Suprapubic skin (tissue), 4 donors: ENCODE measurements around the gene AHSG. TPM values are rescaled to one million over a fixed set of nuclear protein-coding genes. Genes with fewer than 3 reads are reported as not detected.

Source experiments
- DNase-seq, 2 donors: peaks; one replicate each; pipeline ENCODE4 v3.0.0-alpha.2; 2019; ENCODE audit warnings: low spot score in 2 of 2
- H3K27ac ChIP-seq: fragments of 200-600 bp; sonication (generic); one replicate; pipeline ENCODE4 v1.5.1; 2019
- H3K27me3 ChIP-seq: fragments of 200-600 bp; sonication (generic); one replicate; pipeline ENCODE4 v1.5.1; 2019
- H3K36me3 ChIP-seq: fragments of 200-600 bp; sonication (generic); one replicate; pipeline ENCODE4 v1.5.1; 2019
- H3K4me1 ChIP-seq: fragments of 200-600 bp; sonication (generic); one replicate; pipeline ENCODE4 v1.5.1; 2019
- H3K4me3 ChIP-seq: fragments of 200-600 bp; sonication (generic); one replicate; pipeline ENCODE4 v1.5.1; 2019; ENCODE audit warnings: mild to moderate bottlenecking
- H3K9me3 ChIP-seq: fragments of 200-600 bp; sonication (generic); one replicate; pipeline ENCODE4 v1.5.1; 2019
- EP300 ChIP-seq: sonication (generic); formaldehyde crosslinking; IDR thresholded peaks from one replicate; pipeline ENCODE4 v1.6.1; 2017; ENCODE audit warnings: antibody characterized with exemption
- POLR2A ChIP-seq, 2 donors: fragments of 450-650 bp; IDR thresholded peaks; one replicate each; pipeline ENCODE4 v1.6.1; 2017; ENCODE audit warnings: antibody characterized with exemption in 2 of 2, mild to moderate bottlenecking in 2 of 2, moderate library complexity in 2 of 2
- POLR2AphosphoS5 ChIP-seq, 3 donors: sonication (generic); formaldehyde crosslinking; IDR thresholded peaks; one replicate each; pipeline ENCODE4 v1.6.1; 2017; ENCODE audit warnings: antibody characterized with exemption in 3 of 3
- WGBS: methylation state at CpG from one replicate; pipeline ENCODE4 v1.1.5; 2018; 5-methylcytosine and 5-hydroxymethylcytosine counted together
- total RNA-seq, 4 donors: library from RNA; depleted of rRNA; stranded (reverse); fragments of >200 nt; gene quantifications; one replicate each; pipeline ENCODE4 v1.1.0, GENCODE V29; 2016
- TF ChIP-seq, protein P1 (sequence below), 2 donors: fragments of 200-600 bp in 1 of 2; fragments of 450-650 bp in 1 of 2; sonication (generic) in 1 of 2; IDR thresholded peaks; one replicate each; pipeline ENCODE4 v1.5.1; 2016 to 2019; ENCODE audit warnings: antibody characterized with exemption in 2 of 2, mild to moderate bottlenecking in 1 of 2, moderate library complexity in 1 of 2

The AHSG gene
- total RNA-seq, 4 donors from 2014 or later = 0.30 to 0.97 TPM; not detected in 2

DNA sequence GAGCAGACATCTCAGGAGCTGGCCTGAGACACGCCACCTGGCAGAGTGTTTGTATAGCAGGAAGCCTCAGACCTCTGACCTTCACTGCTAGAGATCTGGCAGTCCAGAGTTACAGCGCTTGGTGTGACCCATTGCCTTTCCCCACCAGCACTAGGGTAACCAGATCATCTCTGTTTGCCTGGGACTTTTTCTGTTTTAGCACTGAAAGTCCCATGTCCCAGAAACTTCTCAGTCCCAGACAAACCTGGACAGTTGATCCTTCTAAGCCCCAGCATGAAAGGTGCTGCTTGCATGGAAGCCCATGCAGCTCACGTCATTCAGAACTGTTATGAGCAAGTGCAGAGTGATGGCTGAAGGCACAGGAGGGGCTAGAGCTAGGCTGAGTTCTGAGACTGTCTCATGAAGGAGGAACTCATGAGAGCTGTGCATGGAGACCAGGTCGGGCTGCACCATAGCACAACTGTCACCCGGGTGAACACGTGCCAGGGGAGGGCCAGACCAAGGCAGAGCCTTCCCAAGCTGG, 18.2 kb upstream of the AHSG start:
- WGBS = 77% methylated on average over 6 of the region's 6 CpGs
- no peak for DNase-seq
- H3K27ac ChIP-seq = no peak overlapping the region

DNA sequence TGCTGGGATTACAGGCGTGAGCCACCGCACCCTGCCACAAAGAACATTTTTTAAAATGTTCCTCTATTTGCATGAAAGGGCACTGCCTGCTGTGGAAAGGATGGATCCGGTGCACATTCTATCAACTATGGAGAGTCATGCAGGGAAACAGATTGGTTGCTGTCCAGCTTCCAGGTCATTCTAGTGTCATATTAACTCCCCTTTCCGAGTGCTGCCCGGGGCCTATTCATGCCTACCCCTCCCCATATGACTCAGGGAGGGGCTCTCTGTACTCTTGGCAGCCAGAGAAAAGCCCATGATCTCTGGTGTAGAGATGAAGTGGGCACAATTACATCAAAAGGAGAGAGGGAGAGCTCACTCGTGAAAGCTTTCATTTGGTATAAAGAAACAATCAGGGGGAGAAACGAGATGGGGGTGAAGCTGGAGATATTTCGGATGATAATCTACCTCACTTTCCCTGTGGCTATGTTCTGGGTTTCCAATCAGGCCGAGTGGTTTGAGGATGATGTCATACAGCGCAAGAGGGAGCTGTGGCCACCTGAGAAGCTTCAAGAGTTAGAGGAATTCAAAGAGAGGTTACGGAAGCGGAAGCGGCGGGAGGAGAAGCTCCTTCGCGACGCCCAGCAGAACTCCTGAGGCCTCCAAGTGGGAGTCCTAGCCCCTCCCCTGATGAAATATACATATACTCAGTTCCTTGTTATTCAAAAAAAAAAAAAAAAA, 16.1 kb upstream of the AHSG start:
- Histone ChIP-seq H3K4me3 (no peak overlapping the region), H3K36me3 (no peaks in the 10 kb centered on the region), H3K27me3 (no peaks in the 10 kb centered on the region), H3K4me1 (no peaks in the 10 kb centered on the region), H3K9me3 (no peaks in the 10 kb centered on the region), H3K27ac (no peak overlapping the region)
- WGBS = 50% methylated on average over 17 of the region's 17 CpGs
- DNase-seq = no peak
- TF ChIP-seq, protein P1, sequence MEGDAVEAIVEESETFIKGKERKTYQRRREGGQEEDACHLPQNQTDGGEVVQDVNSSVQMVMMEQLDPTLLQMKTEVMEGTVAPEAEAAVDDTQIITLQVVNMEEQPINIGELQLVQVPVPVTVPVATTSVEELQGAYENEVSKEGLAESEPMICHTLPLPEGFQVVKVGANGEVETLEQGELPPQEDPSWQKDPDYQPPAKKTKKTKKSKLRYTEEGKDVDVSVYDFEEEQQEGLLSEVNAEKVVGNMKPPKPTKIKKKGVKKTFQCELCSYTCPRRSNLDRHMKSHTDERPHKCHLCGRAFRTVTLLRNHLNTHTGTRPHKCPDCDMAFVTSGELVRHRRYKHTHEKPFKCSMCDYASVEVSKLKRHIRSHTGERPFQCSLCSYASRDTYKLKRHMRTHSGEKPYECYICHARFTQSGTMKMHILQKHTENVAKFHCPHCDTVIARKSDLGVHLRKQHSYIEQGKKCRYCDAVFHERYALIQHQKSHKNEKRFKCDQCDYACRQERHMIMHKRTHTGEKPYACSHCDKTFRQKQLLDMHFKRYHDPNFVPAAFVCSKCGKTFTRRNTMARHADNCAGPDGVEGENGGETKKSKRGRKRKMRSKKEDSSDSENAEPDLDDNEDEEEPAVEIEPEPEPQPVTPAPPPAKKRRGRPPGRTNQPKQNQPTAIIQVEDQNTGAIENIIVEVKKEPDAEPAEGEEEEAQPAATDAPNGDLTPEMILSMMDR (IDR thresholded peaks at IDR 0.05) = no peak
- TF ChIP-seq POLR2A (IDR thresholded peaks at IDR 0.05) (no peak), EP300 (no peak), POLR2AphosphoS5 (IDR thresholded peaks at IDR 0.05) (no peak)

More for the DNA sequence above, 18.2 kb upstream of the AHSG start:
- Histone ChIP-seq H3K36me3 (no peaks in the 10 kb centered on the region), H3K4me3 (no peak overlapping the region), H3K9me3 (no peaks in the 10 kb centered on the region), H3K4me1 (peaks cover 4% of the 10 kb centered on the region), H3K27me3 (no peaks in the 10 kb centered on the region)
- no peak for TF ChIP-seq EP300
- TF ChIP-seq, protein P1 (IDR thresholded peaks at IDR 0.05) = no peak
- no peak for TF ChIP-seq POLR2AphosphoS5 (IDR thresholded peaks at IDR 0.05)
- no peak for TF ChIP-seq POLR2A (IDR thresholded peaks at IDR 0.05)

DNA sequence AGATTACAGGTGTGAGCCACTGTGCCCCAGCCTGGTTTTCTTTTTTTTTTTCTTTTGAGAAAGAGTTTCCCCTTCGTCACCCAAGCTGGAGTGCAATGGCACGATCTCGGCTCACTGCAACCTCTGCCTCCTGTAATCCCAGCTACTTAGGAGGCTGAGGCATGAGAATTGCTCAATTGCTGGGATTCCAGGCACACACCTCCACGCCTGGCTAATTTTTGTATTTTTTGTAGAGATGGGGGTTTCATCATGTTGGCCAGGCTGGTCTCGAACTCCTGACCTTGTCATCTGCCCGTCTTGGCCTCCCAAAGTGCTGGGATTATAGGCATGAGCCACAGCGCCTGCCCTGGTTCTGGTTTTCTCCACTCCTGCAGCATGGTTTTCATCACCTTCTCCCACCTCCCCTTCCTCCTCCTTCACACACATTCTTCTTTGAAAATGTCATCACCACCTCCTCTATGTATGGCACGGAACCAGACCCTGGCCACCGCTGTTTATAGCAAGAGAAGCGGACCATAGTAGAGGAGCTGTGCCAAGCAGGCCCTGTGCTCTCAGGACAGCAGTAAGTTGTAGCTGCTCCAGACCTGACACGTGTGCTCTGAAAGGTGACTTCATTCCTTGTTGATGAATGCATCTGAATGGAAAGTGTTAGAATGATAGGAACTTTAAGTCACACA, 14.6 kb upstream of the AHSG start:
- TF ChIP-seq, protein P1 (IDR thresholded peaks at IDR 0.05) = no peak
- TF ChIP-seq POLR2AphosphoS5 (IDR thresholded peaks at IDR 0.05) = no peak
- no peak for TF ChIP-seq POLR2A (IDR thresholded peaks at IDR 0.05)
- no peak for TF ChIP-seq EP300
- no peak for DNase-seq
- no peaks in the 10 kb centered on the region for H3K4me1 ChIP-seq
- 73% methylated on average over 11 of the region's 11 CpGs for WGBS
- H3K4me3 ChIP-seq = no peak overlapping the region
- H3K27ac ChIP-seq = no peak overlapping the region
- H3K9me3 ChIP-seq = no peaks in the 10 kb centered on the region
- H3K36me3 ChIP-seq = no peaks in the 10 kb centered on the region
- H3K27me3 ChIP-seq = no peaks in the 10 kb centered on the region

- no peaks in the 10 kb centered on the region for H3K9me3 ChIP-seq
- no peaks in the 10 kb centered on the region for H3K36me3 ChIP-seq
- DNase-seq = no peak
- TF ChIP-seq POLR2A (IDR thresholded peaks at IDR 0.05) (no peak), POLR2AphosphoS5 (IDR thresholded peaks at IDR 0.05) (no peak), EP300 (no peak)
- TF ChIP-seq, protein P1 (IDR thresholded peaks at IDR 0.05) = no peak
- no peak overlapping the region for H3K4me3 ChIP-seq
- H3K4me1 ChIP-seq = no peaks in the 10 kb centered on the region
- no peaks in the 10 kb centered on the region for H3K27me3 ChIP-seq
- WGBS = 85% methylated on average over 4 of the region's 4 CpGs
- H3K27ac ChIP-seq = no peak overlapping the region
These were observed 14.1 kb upstream of the AHSG start for GRCh38 chr3:186598794-186599141.

DNA sequence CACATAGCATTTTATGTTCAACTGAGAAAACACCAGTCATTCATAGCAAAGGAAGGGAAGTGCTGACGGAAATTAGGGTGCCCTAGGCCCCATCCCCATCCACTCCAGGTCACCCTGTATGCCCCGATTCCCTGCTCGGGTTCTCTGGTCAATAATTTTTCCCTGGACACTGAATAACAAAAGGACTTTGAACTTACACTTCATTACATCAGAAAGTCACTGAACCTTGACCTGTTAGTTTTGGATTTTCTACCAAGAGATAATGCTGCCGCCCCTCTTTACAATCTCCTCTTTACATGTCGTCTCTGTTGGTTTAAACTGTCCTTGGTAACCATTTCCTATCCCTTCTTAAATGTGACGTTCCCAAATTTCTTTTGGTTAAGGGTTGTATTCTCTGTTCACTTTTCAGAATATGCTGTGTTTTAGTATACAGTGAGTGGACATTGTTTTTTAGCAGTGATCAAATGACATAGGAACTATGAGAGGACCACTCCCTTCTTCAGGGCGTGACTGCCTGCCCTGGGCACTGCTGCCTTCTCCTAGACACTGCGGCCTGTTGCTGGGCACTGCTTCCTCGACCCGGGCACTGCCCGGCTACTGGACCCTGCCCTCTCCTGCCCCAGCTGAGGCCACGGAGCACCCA, 13.6 kb upstream of the AHSG start:
- Histone ChIP-seq H3K36me3 (no peaks in the 10 kb centered on the region), H3K9me3 (no peaks in the 10 kb centered on the region), H3K27me3 (no peaks in the 10 kb centered on the region), H3K4me3 (no peak overlapping the region), H3K27ac (no peak overlapping the region), H3K4me1 (no peaks in the 10 kb centered on the region)
- TF ChIP-seq, protein P1 (IDR thresholded peaks at IDR 0.05) = no peak
- TF ChIP-seq POLR2A (IDR thresholded peaks at IDR 0.05) (no peak), EP300 (no peak), POLR2AphosphoS5 (IDR thresholded peaks at IDR 0.05) (no peak)
- DNase-seq = no peak
- 81% methylated on average over 12 of the region's 12 CpGs for WGBS
